ENCODE results near the gene APOL1.
"Not testable (repeated sequence)": the region's sequence is repeated elsewhere in the genome, so short reads cannot be mapped to it uniquely, and the experiment has no call there.

- not testable (repeated sequence) for TF ChIP-seq CTCF, POLR2A (IDR thresholded peaks at IDR 0.05)
Measured at GRCh38 chr22:36205573-36205972, 47.4 kb upstream of the APOL1 start.

All from lower leg skin (tissue), 3 donors.